T-helper 1 cell (primary cell): ENCODE data around the gene MRPS10.
"Not testable (repeated sequence)": the region's sequence is repeated elsewhere in the genome, so short reads cannot be mapped to it uniquely, and the experiment has no call there.

ENCODE experiments used
- DNase-seq, 5 donors: peaks; one replicate each; pipeline ENCODE4 v3.0.0-alpha.2; 2012 to 2020

MRPS10 gene

DNA sequence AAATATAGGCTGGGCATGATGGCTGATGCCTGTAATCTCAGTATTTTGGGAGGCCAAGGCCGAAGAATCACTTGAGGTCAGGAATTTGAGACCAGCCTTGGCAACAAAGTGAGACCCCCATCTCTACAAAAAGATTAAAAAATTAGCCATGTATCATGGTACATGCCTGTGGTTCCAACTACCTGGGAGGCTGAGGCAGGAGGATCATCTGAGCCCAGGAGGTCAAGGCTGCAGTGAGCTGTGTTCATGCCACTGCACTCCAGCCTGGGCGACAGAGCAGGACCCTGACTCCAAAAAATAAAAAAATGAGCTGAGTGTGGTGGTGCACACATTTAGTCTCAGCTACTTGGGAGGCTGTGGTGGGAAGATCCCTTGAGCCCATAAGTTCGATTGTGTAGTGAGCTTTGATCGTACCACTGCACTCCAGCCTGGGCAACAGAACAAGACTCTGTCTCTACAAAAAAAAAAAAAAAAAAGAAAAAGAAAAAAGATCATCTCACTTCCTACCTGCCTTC, 12.8 kb downstream of the MRPS10 start:
- DNase-seq: no peak

- no peak for DNase-seq
These were observed 14.5 kb downstream of the MRPS10 start for GRCh38 chr6:42203183-42203582.

DNA sequence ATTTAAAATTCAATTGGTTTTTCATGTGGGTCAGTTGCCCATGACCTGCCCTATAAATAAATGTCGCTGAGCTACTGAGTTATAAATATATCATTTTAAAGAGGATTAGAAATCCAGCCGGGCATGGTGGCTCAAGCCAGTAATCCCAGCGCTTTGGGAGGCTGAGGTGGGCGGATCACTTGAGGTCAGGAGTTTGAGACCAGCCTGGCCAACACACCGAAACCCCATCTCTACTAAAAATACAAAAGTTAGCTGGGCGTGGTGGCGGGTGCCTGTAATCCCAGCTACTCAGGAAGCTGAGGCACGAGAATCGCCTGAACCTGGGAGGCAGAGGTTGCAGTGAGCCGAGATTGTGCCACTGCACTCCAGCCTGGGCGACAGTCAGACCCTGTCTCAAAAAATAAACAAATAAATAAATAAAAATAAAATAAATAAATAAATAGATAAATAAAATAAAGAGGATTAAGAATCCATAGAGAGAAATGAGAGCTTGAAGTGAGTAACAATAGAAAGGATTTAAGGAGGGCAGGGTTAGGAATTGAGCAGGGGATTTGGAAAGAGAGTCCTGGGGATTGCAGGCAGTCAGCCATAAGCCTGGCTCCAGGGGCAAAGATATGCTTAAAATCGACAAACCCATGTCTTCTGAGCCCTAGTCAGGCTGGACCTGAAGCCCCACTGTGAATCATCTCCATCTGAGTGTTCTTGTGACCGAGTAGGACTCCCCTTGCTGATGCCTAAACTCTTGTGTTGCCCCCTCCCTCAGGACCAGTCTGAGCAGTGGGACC, 15.3 kb downstream of the MRPS10 start:
- DNase-seq: not testable (repeated sequence)

DNA sequence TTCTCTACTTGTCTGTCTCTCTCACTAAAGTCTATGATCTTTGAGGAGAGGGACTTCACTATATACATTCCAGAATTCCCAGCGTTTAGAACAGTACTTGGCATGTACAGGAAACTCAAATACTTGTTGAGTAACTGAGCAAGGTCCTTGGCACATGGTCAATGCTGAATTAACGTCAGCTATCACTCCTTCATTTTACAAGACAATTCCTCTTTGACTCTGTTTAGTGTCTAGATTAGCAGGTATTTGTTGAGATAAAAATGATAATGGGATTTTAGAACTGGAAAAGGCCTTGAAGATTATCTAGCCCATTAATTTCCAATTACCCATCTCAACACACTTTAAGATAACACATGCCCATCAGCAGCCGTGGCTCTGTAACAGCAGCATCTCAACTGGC, 16.3 kb downstream of the MRPS10 start:
- DNase-seq: no peak

DNA sequence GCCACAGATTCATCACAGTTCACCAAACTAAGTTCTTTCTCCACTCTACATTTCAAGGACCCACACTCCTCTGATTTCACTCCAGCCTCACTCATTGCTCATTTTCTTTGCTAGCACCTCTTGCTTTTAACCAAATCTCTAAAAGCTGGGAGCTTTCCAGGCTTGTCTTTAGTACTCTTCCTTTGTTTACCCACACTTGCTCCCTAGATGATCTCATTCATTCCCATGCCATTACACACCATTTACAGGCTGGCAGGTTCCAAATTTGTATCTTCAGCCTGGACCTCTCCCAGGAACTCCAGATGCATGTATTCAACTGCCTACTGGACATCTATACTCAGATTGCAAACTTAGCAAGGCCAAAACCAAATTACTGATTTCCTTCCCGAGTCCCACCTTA, 17.6 kb downstream of the MRPS10 start:
- DNase-seq: no peak

GRCh38 chr6:42199106-42199981, 18.3 kb downstream of the MRPS10 start:
- no peak for DNase-seq

- peak in 1 of 5 donors; percentile 43 for DNase-seq
These were observed 19.9 kb downstream of the MRPS10 start for GRCh38 chr6:42197555-42198362.

GRCh38 chr6:42195415-42195814, 22.2 kb downstream of the MRPS10 start:
- DNase-seq: no peak

DNA sequence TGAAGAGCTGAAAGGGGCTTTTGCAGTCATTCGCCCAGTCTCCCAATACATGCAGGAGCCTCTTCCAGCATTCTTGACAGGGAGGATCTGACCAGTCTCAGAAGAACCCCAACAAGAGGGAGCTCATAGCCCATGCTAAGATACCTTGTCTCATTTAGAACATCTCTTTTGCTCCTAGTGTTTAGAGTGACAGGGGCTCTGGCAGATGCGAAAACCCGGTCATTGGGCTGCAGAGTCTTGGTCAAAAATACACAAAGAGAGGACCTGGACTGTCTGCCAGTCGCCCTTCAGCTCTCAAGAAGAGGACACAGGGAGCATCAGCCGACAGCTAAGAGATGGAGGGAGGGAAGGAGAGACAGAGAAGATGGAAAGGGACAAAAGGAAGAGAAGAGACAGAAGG, 23.6 kb downstream of the MRPS10 start:
- DNase-seq: no peak

- DNase-seq: no peak
These were observed 24.2 kb downstream of the MRPS10 start for GRCh38 chr6:42193491-42193894.

GRCh38 chr6:42192385-42192784, 25.3 kb downstream of the MRPS10 start:
- DNase-seq: not testable (repeated sequence)

- DNase-seq: no peak
These were observed 27.0 kb downstream of the MRPS10 start for GRCh38 chr6:42190554-42191183.

GRCh38 chr6:42188406-42188805, 29.3 kb downstream of the MRPS10 start:
- no peak for DNase-seq

DNA sequence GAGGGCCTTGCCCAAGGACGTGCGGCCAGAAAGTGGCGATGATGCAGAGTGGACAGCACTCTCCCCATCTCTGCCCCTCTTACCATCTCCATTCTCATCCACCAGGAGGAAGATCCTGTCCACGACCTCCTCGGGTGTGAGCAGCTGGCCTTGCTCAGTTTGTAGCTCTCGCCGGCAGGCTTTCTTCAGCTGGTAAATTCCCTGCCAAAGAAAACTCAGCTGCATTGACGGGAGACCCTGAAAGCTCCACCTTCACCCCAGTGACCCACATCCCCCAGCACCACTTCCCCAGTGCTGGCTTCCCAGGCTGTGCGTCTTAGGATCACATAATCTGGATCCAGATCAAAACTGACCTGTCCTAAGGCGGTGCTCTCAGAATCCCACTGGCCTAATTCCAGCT, 32.1 kb downstream of the MRPS10 start:
- DNase-seq: no peak

DNA sequence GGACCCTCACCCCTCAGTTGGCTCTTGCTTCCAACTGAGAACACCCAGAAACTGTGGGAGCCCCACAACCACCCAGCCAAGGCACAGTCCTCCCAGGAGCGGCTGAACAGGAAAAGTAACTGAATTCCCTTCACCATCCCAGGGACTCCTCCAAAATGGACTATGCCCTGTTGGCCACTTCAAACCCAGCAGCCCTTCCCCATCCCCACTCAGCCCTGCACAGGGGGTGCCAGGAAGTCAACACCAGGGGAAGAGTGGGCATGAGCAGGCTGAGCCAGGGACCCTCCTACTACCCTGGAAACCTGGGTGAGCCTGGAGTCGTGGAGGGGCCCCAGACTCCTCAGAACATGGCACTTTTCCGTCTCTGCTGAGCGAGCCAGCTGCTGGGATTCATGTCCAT, 33.2 kb downstream of the MRPS10 start:
- no peak for DNase-seq

GRCh38 chr6:42182101-42182500, 35.6 kb downstream of the MRPS10 start:
- DNase-seq: no peak

DNA sequence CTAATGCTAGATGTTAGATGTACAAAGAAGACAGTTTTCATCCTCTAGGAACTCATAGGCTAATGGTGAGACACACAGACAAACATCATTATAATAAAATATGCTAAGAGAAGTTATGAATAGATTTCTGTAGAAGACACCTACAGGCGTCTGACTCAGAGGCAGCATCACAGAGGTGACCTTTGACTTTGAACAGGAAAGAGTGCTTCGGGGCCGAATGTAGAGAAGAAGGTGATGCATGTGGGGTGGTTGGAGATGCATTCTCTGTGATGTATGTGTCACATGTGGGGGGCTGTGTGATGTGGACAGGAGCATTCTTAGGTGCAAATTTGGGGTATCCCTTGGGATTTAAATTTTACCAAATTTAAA, 37.7 kb downstream of the MRPS10 start:
- DNase-seq: no peak

DNA sequence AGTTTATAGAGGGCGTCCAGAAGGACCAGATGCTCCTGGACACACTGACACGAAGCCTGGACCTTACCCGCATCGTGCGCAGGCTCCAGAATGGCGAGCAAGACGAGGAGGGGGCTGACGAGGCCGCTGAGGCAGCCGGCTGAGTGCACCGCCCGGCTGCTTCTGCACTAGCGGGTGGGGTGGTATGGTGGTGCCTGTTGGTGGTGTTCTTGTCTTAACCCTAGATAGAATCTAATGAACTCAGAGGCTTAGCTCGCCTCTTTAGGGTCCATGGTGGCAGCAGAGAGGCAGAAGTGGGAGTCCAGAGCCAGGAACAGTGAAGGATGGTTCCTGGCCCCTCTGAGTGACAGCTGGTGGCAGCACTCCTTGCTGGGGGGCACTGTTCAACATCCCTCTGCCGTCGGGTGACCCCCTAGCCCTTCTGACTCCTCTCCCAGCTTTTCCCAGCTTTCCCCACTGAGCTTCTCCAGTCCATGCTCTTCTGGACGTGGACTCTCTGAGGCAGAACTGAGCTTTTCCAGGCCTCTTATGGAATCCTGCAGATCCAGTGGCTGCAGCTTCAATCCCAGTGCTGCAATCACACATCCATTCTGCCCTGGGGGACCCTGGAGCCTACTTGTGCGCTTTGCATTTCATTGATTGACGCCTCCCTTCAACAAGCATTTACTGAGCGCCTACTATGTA, 38.3 kb downstream of the MRPS10 start:
- DNase-seq: no peak

DNA sequence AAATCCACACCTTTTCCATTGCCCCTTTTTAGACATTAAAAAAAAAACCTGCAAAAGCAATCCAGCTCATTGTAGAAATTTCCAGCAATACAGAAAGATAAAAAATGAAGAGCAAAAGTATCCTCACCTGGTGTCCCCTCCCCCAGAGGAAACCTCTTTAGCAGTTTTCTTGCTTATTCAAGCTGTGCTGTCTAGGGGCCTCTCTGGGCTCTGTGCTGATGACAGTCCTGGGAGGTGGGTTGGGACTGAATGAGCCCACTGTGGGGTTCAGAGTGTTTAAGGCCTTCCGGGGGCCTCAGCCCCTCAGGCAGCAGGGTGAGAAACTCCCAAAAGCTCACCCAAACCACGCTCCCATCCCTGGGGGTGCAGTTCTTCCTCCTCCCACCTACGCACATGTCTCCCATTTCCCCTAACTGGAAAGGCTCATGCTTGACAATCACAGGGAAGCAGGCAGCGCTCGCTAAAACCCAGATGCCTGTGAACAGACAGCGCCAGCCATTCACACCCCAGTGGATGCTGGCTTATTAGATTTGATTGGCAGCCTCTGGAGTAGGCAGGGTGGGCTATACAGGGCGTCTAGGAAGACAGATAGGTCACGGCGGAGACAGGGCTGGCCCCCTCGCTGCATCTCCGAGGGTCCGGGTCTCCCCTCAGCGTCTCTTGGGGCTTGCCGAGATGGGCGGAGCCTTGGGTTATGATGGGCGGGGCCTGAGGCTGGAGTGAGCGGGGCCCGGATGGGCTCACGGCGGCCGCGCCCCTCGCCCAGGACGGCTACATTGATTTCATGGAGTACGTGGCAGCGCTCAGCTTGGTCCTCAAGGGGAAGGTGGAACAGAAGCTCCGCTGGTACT, 39.9 kb downstream of the MRPS10 start:
- DNase-seq: no peak

- no peak for DNase-seq
These were observed 40.7 kb downstream of the MRPS10 start for GRCh38 chr6:42176981-42177380.

DNA sequence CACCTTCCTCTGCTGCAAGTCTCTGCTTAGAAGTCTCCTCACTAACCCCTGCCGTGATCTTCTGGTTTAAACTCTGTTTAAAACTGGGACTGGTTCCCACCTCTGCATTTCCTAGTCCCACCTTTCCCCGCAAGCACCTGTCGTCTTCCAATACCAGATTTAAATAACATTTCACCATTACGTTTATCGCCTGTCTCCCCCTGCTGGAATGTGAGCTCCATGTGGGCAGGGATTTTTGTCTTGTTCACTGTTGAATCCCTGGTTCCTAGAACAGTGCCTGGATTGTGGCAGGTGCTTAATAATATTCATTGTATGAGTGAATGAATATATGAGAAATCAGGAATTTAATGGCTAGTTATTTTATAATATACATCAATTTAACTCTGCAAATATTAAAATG, 41.8 kb downstream of the MRPS10 start:
- no peak for DNase-seq
